Measurements from ENCODE around the gene RAB40A.

DNA sequence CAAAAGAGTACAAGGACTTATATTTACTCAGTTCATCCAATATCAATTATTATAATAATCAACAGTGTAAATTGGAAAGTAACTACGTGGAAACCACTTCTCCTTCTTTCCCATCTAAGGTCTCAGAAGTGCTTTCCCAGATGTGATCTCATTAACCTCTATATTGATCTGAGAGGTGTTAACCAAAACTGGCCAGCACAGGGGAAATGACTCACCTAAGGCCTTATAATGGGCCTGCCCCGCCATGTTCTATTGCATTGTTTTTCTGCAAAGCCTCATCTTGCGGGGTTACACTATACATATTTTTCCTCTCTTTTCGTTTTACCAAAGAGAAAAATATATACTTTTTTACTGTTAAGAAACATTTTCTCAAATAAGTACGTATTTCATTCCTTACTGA lies 20.5 kb downstream of the RAB40A start:
- TF ChIP-seq, protein P1, sequence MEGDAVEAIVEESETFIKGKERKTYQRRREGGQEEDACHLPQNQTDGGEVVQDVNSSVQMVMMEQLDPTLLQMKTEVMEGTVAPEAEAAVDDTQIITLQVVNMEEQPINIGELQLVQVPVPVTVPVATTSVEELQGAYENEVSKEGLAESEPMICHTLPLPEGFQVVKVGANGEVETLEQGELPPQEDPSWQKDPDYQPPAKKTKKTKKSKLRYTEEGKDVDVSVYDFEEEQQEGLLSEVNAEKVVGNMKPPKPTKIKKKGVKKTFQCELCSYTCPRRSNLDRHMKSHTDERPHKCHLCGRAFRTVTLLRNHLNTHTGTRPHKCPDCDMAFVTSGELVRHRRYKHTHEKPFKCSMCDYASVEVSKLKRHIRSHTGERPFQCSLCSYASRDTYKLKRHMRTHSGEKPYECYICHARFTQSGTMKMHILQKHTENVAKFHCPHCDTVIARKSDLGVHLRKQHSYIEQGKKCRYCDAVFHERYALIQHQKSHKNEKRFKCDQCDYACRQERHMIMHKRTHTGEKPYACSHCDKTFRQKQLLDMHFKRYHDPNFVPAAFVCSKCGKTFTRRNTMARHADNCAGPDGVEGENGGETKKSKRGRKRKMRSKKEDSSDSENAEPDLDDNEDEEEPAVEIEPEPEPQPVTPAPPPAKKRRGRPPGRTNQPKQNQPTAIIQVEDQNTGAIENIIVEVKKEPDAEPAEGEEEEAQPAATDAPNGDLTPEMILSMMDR (IDR thresholded peaks at IDR 0.05; ENCODE audit: low read depth, low read length, poor library complexity, severe bottlenecking) = no peak
- TF ChIP-seq EZH2phosphoT487 (IDR thresholded peaks at IDR 0.05; ENCODE audit: borderline replicate concordance, low read length) = no peak
